Naive thymus-derived CD8-positive, alpha-beta T cell (primary cell): ENCODE measurements around the gene GGTA1. TPM values are rescaled to one million over a fixed set of nuclear protein-coding genes. Genes with fewer than 3 reads are reported as not detected.

Experiments
- ATAC-seq, 2 donors: fragments of 150-1000 bp; cut with Tn5 transposase in 1 of 2; sonication (Bioruptor Pico), chemical (Tn5 transposase) in 1 of 2; 1 replicate in 1 of 2; 2 replicates in 1 of 2; pipeline ENCODE4 v1.10.0; 2021; ENCODE audit warnings: mild to moderate bottlenecking in 2 of 2, moderate library complexity in 2 of 2
- POLR2A ChIA-PET: fragments of 350-600 bp; sonication (Branson Sonifier 250); formaldehyde crosslinking; loops from one replicate; lab custom pipeline; 2021; ENCODE audit warnings: antibody characterized with exemption; lab: Charles Lee
- DNase-seq, 10 donors: peaks; one replicate each; pipeline versions ENCODE4 v3.0.0 to v3.0.0-alpha.2; 2020 to 2022
- H3K27ac Mint-ChIP-seq, 10 donors: one replicate each; pipeline ENCODE4 v1.8.0; 2020 to 2022; ENCODE audit warnings: mild to moderate bottlenecking in 10 of 10, mixed read lengths in 10 of 10, moderate library complexity in 4 of 10, inconsistent platforms in 1 of 10
- H3K27me3 Mint-ChIP-seq, 5 donors: one replicate each; pipeline ENCODE4 v1.8.0; 2021 to 2022; ENCODE audit warnings: mixed read lengths in 5 of 5
- H3K36me3 Mint-ChIP-seq, 3 donors: one replicate each; pipeline ENCODE4 v1.8.0; 2020 to 2022; ENCODE audit warnings: mixed read lengths in 3 of 3, mild to moderate bottlenecking in 2 of 3, inconsistent platforms in 1 of 3
- H3K4me1 Mint-ChIP-seq, 4 donors: one replicate each; pipeline ENCODE4 v1.8.0; 2021 to 2022; ENCODE audit warnings: mixed read lengths in 4 of 4
- H3K4me3 Mint-ChIP-seq, 10 donors: one replicate each; pipeline ENCODE4 v1.8.0; 2020 to 2022; ENCODE audit warnings: mild to moderate bottlenecking in 10 of 10, mixed read lengths in 10 of 10, moderate library complexity in 6 of 10, inconsistent platforms in 1 of 10
- H3K9me3 Mint-ChIP-seq, 9 donors: one replicate each; pipeline ENCODE4 v1.8.0; 2020 to 2022; ENCODE audit warnings: mixed read lengths in 9 of 9, mild to moderate bottlenecking in 3 of 9, inconsistent platforms in 1 of 9, moderate library complexity in 1 of 9
- polyA plus RNA-seq, 3 donors: library from polyadenylated mRNA; unstranded; fragments of 300-500 nt; fragmentation: Illumina TruSeq; gene quantifications; one replicate each; pipeline ENCODE4 v1.2.3, GENCODE V29; 2021
- total RNA-seq, 8 experiments: library from RNA in 2 of 8; stranded (reverse) in 2 of 8; gene quantifications; one replicate each; pipeline ENCODE4 v1.2.3 and lab custom pipeline; 2021 to 2026

The GGTA1 gene
- total RNA-seq, result not detected
- polyA plus RNA-seq, result under 1 TPM in 1 of 3 donors, not detected in 2; 0.34 TPM
- 0 to 0.09 (median 0) reads per million in 6 experiments for total RNA-seq (lab: John Stamatoyannopoulos, UW)

GRCh38 chr9:121499427-121500164 lies at the start of gene GGTA1:
Gene GGTA1 (minus strand): TSS chr9:121499844. CDS start chr9:121467922, 31,922 bp downstream.
- H3K4me1 Mint-ChIP-seq, result peaks cover 12 to 29% (median 23%) of the 10 kb centered on the region in 4 donors
- DNase-seq (no peak), ATAC-seq (peak; percentile 23 to 68)
- peaks cover 6 to 9% (median 8%) of the 10 kb centered on the region in 3 donors for H3K36me3 Mint-ChIP-seq
- peak within 1 kb of the TSS in 2 of 10 donors; percentile 3 to 48 for H3K27ac Mint-ChIP-seq
- POLR2A ChIA-PET, result no interaction called here
- H3K4me3 Mint-ChIP-seq, result peak within 1 kb of the TSS; percentile 71 to 84 (median 78)
- peaks cover 39 to 70% (median 53%) of the 10 kb centered on the region in 5 donors for H3K27me3 Mint-ChIP-seq
- H3K9me3 Mint-ChIP-seq, result peaks cover 0 to 10% (median 7%) of the 10 kb centered on the region in 9 donors

- peaks cover 5 to 12% (median 8%) of the 10 kb centered on the region in 4 donors for H3K4me1 Mint-ChIP-seq
- POLR2A ChIA-PET, result no interaction called here
- H3K4me3 Mint-ChIP-seq, result no peak overlapping the region
- H3K27ac Mint-ChIP-seq, result peak overlapping the region in 1 of 10 donors; percentile 4
- no peak for ATAC-seq
- peaks cover 9 to 53% (median 31%) of the 10 kb centered on the region in 5 donors for H3K27me3 Mint-ChIP-seq
- no peaks in the 10 kb centered on the region for H3K9me3 Mint-ChIP-seq
- peaks cover 0 to 2% (median 0%) of the 10 kb centered on the region in 3 donors for H3K36me3 Mint-ChIP-seq
- DNase-seq, result no peak
Observed at GRCh38 chr9:121548666-121549065, 49.0 kb upstream of the GGTA1 start.

GRCh38 chr9:121545875-121546423 lies 46.3 kb upstream of the GGTA1 start:
- ATAC-seq (peak; percentile 56 to 80), DNase-seq (peak; percentile 24 to 77 (median 46))
- Mint-ChIP-seq H3K27me3 (peaks cover 8 to 51% (median 23%) of the 10 kb centered on the region in 5 donors), H3K36me3 (peaks cover 0 to 2% (median 0%) of the 10 kb centered on the region in 3 donors), H3K4me3 (no peak overlapping the region), H3K9me3 (no peaks in the 10 kb centered on the region), H3K27ac (no peak overlapping the region), H3K4me1 (peaks cover 0 to 9% (median 5%) of the 10 kb centered on the region in 4 donors)
- POLR2A ChIA-PET, result no interaction called here

- peaks cover 0 to 5% (median 2%) of the 10 kb centered on the region in 4 donors for H3K4me1 Mint-ChIP-seq
- POLR2A ChIA-PET, result no interaction called here
- DNase-seq, result no peak
Observed at GRCh38 chr9:121545150-121545874, 45.7 kb upstream of the GGTA1 start.

GRCh38 chr9:121542025-121542424 lies 42.4 kb upstream of the GGTA1 start:
- DNase-seq, result no peak
- no peak for ATAC-seq
- POLR2A ChIA-PET, result no interaction called here
- Mint-ChIP-seq H3K9me3 (no peaks in the 10 kb centered on the region), H3K27me3 (peaks cover 5 to 25% (median 8%) of the 10 kb centered on the region in 5 donors), H3K36me3 (no peaks in the 10 kb centered on the region), H3K4me1 (peaks cover 0 to 2% (median under 1%) of the 10 kb centered on the region in 4 donors), H3K4me3 (no peak overlapping the region), H3K27ac (no peak overlapping the region)

More at GRCh38 chr9:121545150-121545874, 45.7 kb upstream of the GGTA1 start:
- H3K27me3 Mint-ChIP-seq, result peaks cover 8 to 49% (median 23%) of the 10 kb centered on the region in 5 donors
- H3K36me3 Mint-ChIP-seq, result peaks cover 0 to 2% (median 0%) of the 10 kb centered on the region in 3 donors
- H3K4me3 Mint-ChIP-seq, result no peak overlapping the region
- H3K9me3 Mint-ChIP-seq, result no peaks in the 10 kb centered on the region
- no peak for ATAC-seq
- H3K27ac Mint-ChIP-seq, result no peak overlapping the region

GRCh38 chr9:121541256-121541655 lies 41.6 kb upstream of the GGTA1 start:
- DNase-seq (no peak), ATAC-seq (no peak)
- H3K4me1 Mint-ChIP-seq, result peaks cover 0 to 2% (median under 1%) of the 10 kb centered on the region in 4 donors
- H3K27me3 Mint-ChIP-seq, result peaks cover 3 to 18% (median 6%) of the 10 kb centered on the region in 5 donors
- H3K4me3 Mint-ChIP-seq, result no peak overlapping the region
- POLR2A ChIA-PET, result no interaction called here
- H3K27ac Mint-ChIP-seq, result no peak overlapping the region
- H3K36me3 Mint-ChIP-seq, result no peaks in the 10 kb centered on the region
- H3K9me3 Mint-ChIP-seq, result no peaks in the 10 kb centered on the region

- H3K36me3 Mint-ChIP-seq, result no peaks in the 10 kb centered on the region
- POLR2A ChIA-PET, result no interaction called here
- ATAC-seq (no peak), DNase-seq (no peak)
- peak overlapping the region in 1 of 10 donors; percentile 46 for H3K27ac Mint-ChIP-seq
- peaks cover 2 to 9% (median 4%) of the 10 kb centered on the region in 5 donors for H3K27me3 Mint-ChIP-seq
- H3K4me3 Mint-ChIP-seq, result no peak overlapping the region
- no peaks in the 10 kb centered on the region for H3K4me1 Mint-ChIP-seq
- H3K9me3 Mint-ChIP-seq, result no peaks in the 10 kb centered on the region
Observed at GRCh38 chr9:121538221-121538620, 38.6 kb upstream of the GGTA1 start.

GRCh38 chr9:121537283-121537682 lies 37.6 kb upstream of the GGTA1 start:
- POLR2A ChIA-PET, result no interaction called here
- Mint-ChIP-seq H3K27ac (no peak overlapping the region), H3K27me3 (peaks cover 2 to 10% (median 4%) of the 10 kb centered on the region in 5 donors), H3K4me3 (no peak overlapping the region), H3K4me1 (no peaks in the 10 kb centered on the region), H3K36me3 (no peaks in the 10 kb centered on the region), H3K9me3 (no peaks in the 10 kb centered on the region)
- ATAC-seq (no peak), DNase-seq (no peak)

- no peaks in the 10 kb centered on the region for H3K4me1 Mint-ChIP-seq
- H3K9me3 Mint-ChIP-seq, result peaks cover 0 to 2% (median 0%) of the 10 kb centered on the region in 9 donors
- no peak overlapping the region for H3K4me3 Mint-ChIP-seq
- ATAC-seq (no peak), DNase-seq (no peak)
- H3K27ac Mint-ChIP-seq, result no peak overlapping the region
- POLR2A ChIA-PET, result no interaction called here
- no peaks in the 10 kb centered on the region for H3K36me3 Mint-ChIP-seq
- peaks cover 0 to 11% (median 6%) of the 10 kb centered on the region in 5 donors for H3K27me3 Mint-ChIP-seq
Observed at GRCh38 chr9:121532881-121533280, 33.2 kb upstream of the GGTA1 start.

GRCh38 chr9:121529237-121529987 lies 29.8 kb upstream of the GGTA1 start:
- Mint-ChIP-seq H3K4me3 (no peak overlapping the region), H3K27me3 (peaks cover 0 to 15% (median 9%) of the 10 kb centered on the region in 5 donors), H3K9me3 (peaks cover 0 to 2% (median 0%) of the 10 kb centered on the region in 9 donors), H3K27ac (no peak overlapping the region), H3K4me1 (no peaks in the 10 kb centered on the region), H3K36me3 (no peaks in the 10 kb centered on the region)
- DNase-seq, result no peak
- no peak for ATAC-seq
- POLR2A ChIA-PET, result no interaction called here

GRCh38 chr9:121528642-121529041 lies 29.0 kb upstream of the GGTA1 start:
- no peak overlapping the region for H3K27ac Mint-ChIP-seq
- peaks cover 0 to 15% (median 9%) of the 10 kb centered on the region in 5 donors for H3K27me3 Mint-ChIP-seq
- no peaks in the 10 kb centered on the region for H3K36me3 Mint-ChIP-seq
- H3K4me1 Mint-ChIP-seq, result no peaks in the 10 kb centered on the region
- H3K4me3 Mint-ChIP-seq, result no peak overlapping the region
- ATAC-seq, result no peak
- DNase-seq, result no peak
- H3K9me3 Mint-ChIP-seq, result peaks cover 0 to 2% (median 0%) of the 10 kb centered on the region in 9 donors
- POLR2A ChIA-PET, result no interaction called here

- POLR2A ChIA-PET, result interaction anchor here (0.7 kb wide), 1 partner anchor 189 kb away, joined by 3 read pairs; no protein-coding TSS in a partner anchor
- Mint-ChIP-seq H3K27me3 (peaks cover 2 to 14% (median 9%) of the 10 kb centered on the region in 5 donors), H3K27ac (no peak overlapping the region), H3K4me1 (no peaks in the 10 kb centered on the region), H3K36me3 (peaks cover 0 to 2% (median 0%) of the 10 kb centered on the region in 3 donors), H3K4me3 (peak overlapping the region in 1 of 10 donors; percentile 20), H3K9me3 (peaks cover 0 to 5% (median 2%) of the 10 kb centered on the region in 9 donors)
- DNase-seq (no peak), ATAC-seq (no peak)
Observed at GRCh38 chr9:121527371-121527770, 27.7 kb upstream of the GGTA1 start.
